HepG2 (cell line): ENCODE results near the gene CCDC167. TPM values are rescaled to one million over a fixed set of nuclear protein-coding genes. Genes with fewer than 3 reads are reported as not detected.

Experiments used
- FOXP1 ChIP-seq, 2 experiments: fragments of 450-650 bp in 1 of 2; IDR thresholded peaks; 2 replicates each; pipeline ENCODE4 v1.6.1; 2017 to 2018; ENCODE audit warnings: antibody characterized with exemption in 1 of 2
- HNF4A ChIP-seq: sonication (generic); formaldehyde crosslinking; IDR thresholded peaks from 2 replicates; pipeline ENCODE4 v1.4.0; 2020; ENCODE audit warnings: missing genetic modification reagents
- HOXA3 ChIP-seq: sonication (generic); formaldehyde crosslinking; IDR thresholded peaks from 2 replicates; pipeline ENCODE4 v1.5.0; 2020; ENCODE audit warnings: missing genetic modification reagents
- KDM5B ChIP-seq: sonication (generic); formaldehyde crosslinking; IDR thresholded peaks from 2 replicates; pipeline ENCODE4 v1.4.0; 2020; ENCODE audit warnings: missing genetic modification reagents, mild to moderate bottlenecking, borderline replicate concordance
- NCOR1 ChIP-seq: fragments of 200-600 bp; sonication (generic); IDR thresholded peaks from 2 replicates; pipeline ENCODE4 v1.7.0; 2017; ENCODE audit warnings: antibody characterized with exemption, low read length, borderline replicate concordance
- NR2F6 ChIP-seq, 2 experiments: IDR thresholded peaks; 2 replicates each; pipeline ENCODE4 v1.6.1; 2016; ENCODE audit warnings: antibody characterized with exemption in 1 of 2, mild to moderate bottlenecking in 1 of 2
- TSC22D2 ChIP-seq: sonication (generic); formaldehyde crosslinking; IDR thresholded peaks from 2 replicates; pipeline ENCODE4 v1.5.1; 2020; ENCODE audit warnings: missing genetic modification reagents, mild to moderate bottlenecking, borderline replicate concordance
- ZNF124 ChIP-seq: sonication (generic); formaldehyde crosslinking; IDR thresholded peaks from 2 replicates; pipeline ENCODE4 v1.4.0; 2020; ENCODE audit warnings: missing genetic modification reagents
- polyA plus RNA-seq, 8 experiments: library from polyadenylated mRNA; depleted of rRNA in 3 of 8; stranded (reverse) in 7 of 8; unstranded in 1 of 8; fragments of >200 nt; fragmentation: Illumina TruSeq in 4 of 8; extraction: Trizol in 4 of 8; gene quantifications; 2 replicates each; pipeline versions ENCODE4 v1.2.1 to v1.2.3, GENCODE V29; 2011 to 2016; ENCODE audit warnings: low read depth in 4 of 8, missing spikeins in 1 of 8, mixed read lengths in 1 of 8; ENCODE audit not compliant: insufficient read depth in 1 of 8
- total RNA-seq, 5 experiments: library from RNA; depleted of rRNA; stranded (reverse); fragments of >200 nt; fragmentation: Illumina TruSeq; extraction: Trizol; gene quantifications; 2 replicates each; pipeline ENCODE4 v1.2.3, GENCODE V29; 2016; ENCODE audit warnings: low read depth in 1 of 5
- TF ChIP-seq, protein P1 (sequence below): sonication (generic); formaldehyde crosslinking; IDR thresholded peaks from 2 replicates; pipeline ENCODE4 v1.5.0; 2020; ENCODE audit warnings: mild to moderate bottlenecking, missing genetic modification reagents, borderline replicate concordance
- TF ChIP-seq, protein P2 (sequence below): sonication (generic); formaldehyde crosslinking; IDR thresholded peaks from 2 replicates; pipeline ENCODE4; 2020; ENCODE audit warnings: missing genetic modification reagents, mild to moderate bottlenecking, borderline replicate concordance
- TF ChIP-seq, protein P3 (sequence below): sonication (generic); formaldehyde crosslinking; IDR thresholded peaks from 2 replicates; pipeline ENCODE4 v1.5.0; 2020; ENCODE audit warnings: missing genetic modification reagents

The CCDC167 gene
- total and polyA plus RNA-seq, 2 of the 13 experiments (the other 11 are each of a cell fraction or from before 2014, with no cell fraction given), result 48.4 to 66.8 TPM

DNA sequence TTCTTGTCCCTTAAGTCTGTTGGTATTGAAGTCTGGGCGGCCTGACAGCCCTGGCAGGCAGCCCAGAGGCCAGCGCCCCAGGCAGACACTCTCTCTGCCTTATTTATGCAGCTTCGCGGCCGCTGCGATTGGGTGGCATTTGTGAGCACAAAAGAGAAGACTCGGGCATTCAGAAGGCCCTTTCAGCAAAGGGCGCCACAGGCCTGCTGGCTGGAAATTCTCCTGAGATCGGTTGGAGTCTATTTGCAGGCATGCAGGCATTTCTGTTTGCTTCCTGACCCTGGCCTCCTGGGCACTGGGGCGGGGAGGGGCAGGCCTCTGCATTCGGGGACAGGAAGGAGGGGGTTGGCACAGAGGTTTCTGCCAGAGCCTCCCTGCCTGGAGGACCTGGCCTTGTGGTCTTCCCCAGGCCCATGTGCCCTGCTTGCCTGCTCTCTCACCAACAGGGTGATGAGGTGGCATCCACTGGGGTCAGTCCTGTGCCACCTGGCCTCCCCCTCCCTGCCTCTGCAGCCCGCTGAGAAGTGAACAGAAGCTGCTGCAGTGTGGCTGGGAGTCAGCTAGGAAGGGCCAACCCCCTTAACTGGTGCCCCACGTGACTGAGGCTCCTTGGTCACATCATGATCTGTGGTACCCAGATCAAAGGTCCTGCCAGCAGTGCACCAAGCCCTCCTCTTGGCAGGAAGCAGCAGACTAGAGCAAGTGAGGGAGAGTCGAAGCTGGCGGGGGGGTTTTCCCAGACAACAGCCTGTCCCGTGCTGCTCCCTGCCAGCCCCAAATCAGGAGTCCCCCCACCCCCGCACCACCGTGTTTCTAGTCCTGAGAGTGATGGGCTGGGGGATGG is 16.6 kb upstream of the CCDC167 start (continued):
- TF ChIP-seq, protein P1, sequence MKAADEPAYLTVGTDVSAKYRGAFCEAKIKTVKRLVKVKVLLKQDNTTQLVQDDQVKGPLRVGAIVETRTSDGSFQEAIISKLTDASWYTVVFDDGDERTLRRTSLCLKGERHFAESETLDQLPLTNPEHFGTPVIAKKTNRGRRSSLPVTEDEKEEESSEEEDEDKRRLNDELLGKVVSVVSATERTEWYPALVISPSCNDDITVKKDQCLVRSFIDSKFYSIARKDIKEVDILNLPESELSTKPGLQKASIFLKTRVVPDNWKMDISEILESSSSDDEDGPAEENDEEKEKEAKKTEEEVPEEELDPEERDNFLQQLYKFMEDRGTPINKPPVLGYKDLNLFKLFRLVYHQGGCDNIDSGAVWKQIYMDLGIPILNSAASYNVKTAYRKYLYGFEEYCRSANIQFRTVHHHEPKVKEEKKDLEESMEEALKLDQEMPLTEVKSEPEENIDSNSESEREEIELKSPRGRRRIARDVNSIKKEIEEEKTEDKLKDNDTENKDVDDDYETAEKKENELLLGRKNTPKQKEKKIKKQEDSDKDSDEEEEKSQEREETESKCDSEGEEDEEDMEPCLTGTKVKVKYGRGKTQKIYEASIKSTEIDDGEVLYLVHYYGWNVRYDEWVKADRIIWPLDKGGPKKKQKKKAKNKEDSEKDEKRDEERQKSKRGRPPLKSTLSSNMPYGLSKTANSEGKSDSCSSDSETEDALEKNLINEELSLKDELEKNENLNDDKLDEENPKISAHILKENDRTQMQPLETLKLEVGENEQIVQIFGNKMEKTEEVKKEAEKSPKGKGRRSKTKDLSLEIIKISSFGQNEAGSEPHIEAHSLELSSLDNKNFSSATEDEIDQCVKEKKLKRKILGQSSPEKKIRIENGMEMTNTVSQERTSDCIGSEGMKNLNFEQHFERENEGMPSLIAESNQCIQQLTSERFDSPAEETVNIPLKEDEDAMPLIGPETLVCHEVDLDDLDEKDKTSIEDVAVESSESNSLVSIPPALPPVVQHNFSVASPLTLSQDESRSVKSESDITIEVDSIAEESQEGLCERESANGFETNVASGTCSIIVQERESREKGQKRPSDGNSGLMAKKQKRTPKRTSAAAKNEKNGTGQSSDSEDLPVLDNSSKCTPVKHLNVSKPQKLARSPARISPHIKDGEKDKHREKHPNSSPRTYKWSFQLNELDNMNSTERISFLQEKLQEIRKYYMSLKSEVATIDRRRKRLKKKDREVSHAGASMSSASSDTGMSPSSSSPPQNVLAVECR (CRISPR knock-in tag), result 0 out of 2 replicates have a peak, but pooled peaks have one; percentile 26
- TF ChIP-seq HNF4A (CRISPR knock-in tag), result peak; percentile 79
- no peak for TF ChIP-seq HOXA3 (CRISPR knock-in tag)
- no peak for TF ChIP-seq FOXP1 (IDR thresholded peaks at IDR 0.05)
- TF ChIP-seq FOXP1 (CRISPR knock-in tag; IDR thresholded peaks at IDR 0.05), result no peak
- TF ChIP-seq TSC22D2 (CRISPR knock-in tag), result peak; percentile 47; the same call in 1 of the 2 replicates
- TF ChIP-seq, protein P2, sequence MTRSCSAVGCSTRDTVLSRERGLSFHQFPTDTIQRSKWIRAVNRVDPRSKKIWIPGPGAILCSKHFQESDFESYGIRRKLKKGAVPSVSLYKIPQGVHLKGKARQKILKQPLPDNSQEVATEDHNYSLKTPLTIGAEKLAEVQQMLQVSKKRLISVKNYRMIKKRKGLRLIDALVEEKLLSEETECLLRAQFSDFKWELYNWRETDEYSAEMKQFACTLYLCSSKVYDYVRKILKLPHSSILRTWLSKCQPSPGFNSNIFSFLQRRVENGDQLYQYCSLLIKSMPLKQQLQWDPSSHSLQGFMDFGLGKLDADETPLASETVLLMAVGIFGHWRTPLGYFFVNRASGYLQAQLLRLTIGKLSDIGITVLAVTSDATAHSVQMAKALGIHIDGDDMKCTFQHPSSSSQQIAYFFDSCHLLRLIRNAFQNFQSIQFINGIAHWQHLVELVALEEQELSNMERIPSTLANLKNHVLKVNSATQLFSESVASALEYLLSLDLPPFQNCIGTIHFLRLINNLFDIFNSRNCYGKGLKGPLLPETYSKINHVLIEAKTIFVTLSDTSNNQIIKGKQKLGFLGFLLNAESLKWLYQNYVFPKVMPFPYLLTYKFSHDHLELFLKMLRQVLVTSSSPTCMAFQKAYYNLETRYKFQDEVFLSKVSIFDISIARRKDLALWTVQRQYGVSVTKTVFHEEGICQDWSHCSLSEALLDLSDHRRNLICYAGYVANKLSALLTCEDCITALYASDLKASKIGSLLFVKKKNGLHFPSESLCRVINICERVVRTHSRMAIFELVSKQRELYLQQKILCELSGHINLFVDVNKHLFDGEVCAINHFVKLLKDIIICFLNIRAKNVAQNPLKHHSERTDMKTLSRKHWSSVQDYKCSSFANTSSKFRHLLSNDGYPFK (CRISPR knock-in tag), result 0 out of 2 replicates have a peak, but pooled peaks have one; percentile 38
- TF ChIP-seq NCOR1, result peak; percentile 33; the same call in 1 of the 2 replicates
- TF ChIP-seq, protein P3, sequence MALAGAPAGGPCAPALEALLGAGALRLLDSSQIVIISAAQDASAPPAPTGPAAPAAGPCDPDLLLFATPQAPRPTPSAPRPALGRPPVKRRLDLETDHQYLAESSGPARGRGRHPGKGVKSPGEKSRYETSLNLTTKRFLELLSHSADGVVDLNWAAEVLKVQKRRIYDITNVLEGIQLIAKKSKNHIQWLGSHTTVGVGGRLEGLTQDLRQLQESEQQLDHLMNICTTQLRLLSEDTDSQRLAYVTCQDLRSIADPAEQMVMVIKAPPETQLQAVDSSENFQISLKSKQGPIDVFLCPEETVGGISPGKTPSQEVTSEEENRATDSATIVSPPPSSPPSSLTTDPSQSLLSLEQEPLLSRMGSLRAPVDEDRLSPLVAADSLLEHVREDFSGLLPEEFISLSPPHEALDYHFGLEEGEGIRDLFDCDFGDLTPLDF (CRISPR knock-in tag), result no peak
- no peak for TF ChIP-seq NR2F6 (IDR thresholded peaks at IDR 0.05)
- TF ChIP-seq NR2F6 (CRISPR knock-in tag; IDR thresholded peaks at IDR 0.05), result no peak
- TF ChIP-seq ZNF124 (CRISPR knock-in tag), result 0 out of 2 replicates have a peak, but pooled peaks have one; percentile 46
- 0 out of 2 replicates have a peak, but pooled peaks have one; percentile 31 for TF ChIP-seq KDM5B (CRISPR knock-in tag)
